H1 (cell line): ENCODE results near the gene MYD88. TPM values are rescaled to one million over a fixed set of nuclear protein-coding genes. Genes with fewer than 3 reads are reported as not detected.
A peak's percentile ranks its signal among the peaks of the same experiment; 100 is the strongest.

Experiments
- CTCF ChIA-PET: fragments of 300-600 bp; sonication (Branson Sonifier 250); formaldehyde crosslinking; loops from one replicate; lab custom pipeline; 2021; ENCODE audit not compliant: partially characterized antibody; lab: Charles Lee
- POLR2A ChIA-PET: fragments of 300-600 bp; sonication (Branson Sonifier 250); formaldehyde crosslinking; loops from one replicate; lab custom pipeline; 2021; ENCODE audit warnings: inconsistent platforms; ENCODE audit not compliant: partially characterized antibody; lab: Charles Lee
- DNase-seq, 2 experiments: peaks; one replicate each; pipeline versions ENCODE4 v3.0.0 to v3.0.0-alpha.2; 2010 to 2022; ENCODE audit warnings: low spot score in 2 of 2, low read depth in 1 of 2, mixed read lengths in 1 of 2
- FAIRE-seq: peaks from 2 replicates; lab custom pipeline; 2011; peaks lifted over from hg19 to GRCh38; lab: Jason Lieb, UNC
- H2AFZ ChIP-seq: 2 replicates; pipeline ENCODE4 v1.8.1; 2012; ENCODE audit warnings: low read length, inconsistent platforms
- H2AK5ac ChIP-seq: 2 replicates; pipeline ENCODE4 v1.6.1; 2013; ENCODE audit warnings: low read depth, low read length
- H2BK120ac ChIP-seq: replicated peaks from 2 replicates; pipeline ENCODE3; 2013; ENCODE audit warnings: low read depth, low read length, inconsistent platforms
- H2BK12ac ChIP-seq: 2 replicates; pipeline ENCODE4 v1.6.1; 2013; ENCODE audit warnings: low read depth, low read length
- H2BK15ac ChIP-seq: 2 replicates; pipeline ENCODE4 v1.6.1; 2013; ENCODE audit warnings: low read length
- H2BK20ac ChIP-seq: 2 replicates; pipeline ENCODE4 v1.6.1; 2013; ENCODE audit warnings: low read length
- H2BK5ac ChIP-seq: 2 replicates; pipeline ENCODE4 v1.6.1; 2013; ENCODE audit warnings: low read depth, low read length
- H3K14ac ChIP-seq: 2 replicates; pipeline ENCODE4 v1.6.1; 2013; ENCODE audit warnings: inconsistent platforms; ENCODE audit not compliant: insufficient read length
- H3K18ac ChIP-seq: 2 replicates; pipeline ENCODE4 v1.6.1; 2013; ENCODE audit warnings: low read length; ENCODE audit errors: extremely low read depth
- H3K23ac ChIP-seq: 2 replicates; pipeline ENCODE4 v1.6.1; 2013; ENCODE audit warnings: inconsistent platforms; ENCODE audit not compliant: insufficient read length
- H3K23me2 ChIP-seq: 2 replicates; pipeline ENCODE4 v1.6.1; 2013; ENCODE audit warnings: low read depth, low read length
- H3K27ac ChIP-seq: 2 replicates; pipeline ENCODE4 v1.6.1; 2011; ENCODE audit warnings: low read depth, low read length, inconsistent platforms
- H3K27me3 ChIP-seq, 4 experiments: replicated peaks in 1 of 4; 1 replicate in 1 of 4; 2 replicates in 3 of 4; pipeline versions ENCODE4 v1.6.1 to v1.8.1; 2011 to 2013; ENCODE audit warnings: low read length in 3 of 4, mild to moderate bottlenecking in 3 of 4, inconsistent platforms in 2 of 4, mixed read lengths in 2 of 4, moderate library complexity in 1 of 4; ENCODE audit not compliant: control insufficient read depth in 3 of 4, insufficient read depth in 3 of 4; ENCODE audit errors: extremely low read depth in 1 of 4
- H3K36me3 ChIP-seq, 4 experiments: 2 replicates each; pipeline versions ENCODE4 v1.6.1 to v1.8.1; 2011 to 2013; ENCODE audit warnings: mild to moderate bottlenecking in 4 of 4, low read length in 3 of 4, moderate library complexity in 2 of 4, control low read depth in 1 of 4, inconsistent platforms in 1 of 4; ENCODE audit not compliant: insufficient read depth in 4 of 4, control insufficient read depth in 2 of 4
- H3K4ac ChIP-seq: replicated peaks from 2 replicates; pipeline ENCODE3; 2013; ENCODE audit warnings: low read length, low read depth, mixed read lengths, inconsistent platforms; ENCODE audit not compliant: insufficient read length
- H3K4me1 ChIP-seq, 4 experiments: replicated peaks in 1 of 4; 1 replicate in 1 of 4; 2 replicates in 3 of 4; pipeline versions ENCODE4 v1.6.1 to v1.8.1; 2011 to 2013; ENCODE audit warnings: low read length in 3 of 4, inconsistent platforms in 2 of 4, mixed read lengths in 1 of 4; ENCODE audit not compliant: insufficient read depth in 4 of 4, control insufficient read depth in 3 of 4
- H3K4me2 ChIP-seq, 2 experiments: 2 replicates each; pipeline versions ENCODE4 v1.6.1 to v1.8.1; 2011 to 2013; ENCODE audit warnings: low read depth in 2 of 2, low read length in 2 of 2, control low read depth in 1 of 2, inconsistent platforms in 1 of 2, mild to moderate bottlenecking in 1 of 2; ENCODE audit not compliant: insufficient read depth in 1 of 2
- H3K4me3 ChIP-seq, 4 experiments: fragments of 200-600, 300-600 bp in 1 of 4; sonication (generic), shearing (Covaris generic), sonication (Bioruptor Twin) in 1 of 4; 2 replicates each; pipeline versions ENCODE4 v1.5.1 to v1.8.1; 2011 to 2016; ENCODE audit warnings: low read length in 4 of 4, low read depth in 3 of 4, control low read depth in 2 of 4, inconsistent platforms in 2 of 4, mild to moderate bottlenecking in 2 of 4, mixed read lengths in 1 of 4, moderate library complexity in 1 of 4; ENCODE audit not compliant: insufficient read depth in 2 of 4; ENCODE audit errors: extremely low read depth in 1 of 4
- H3K56ac ChIP-seq: replicated peaks from 2 replicates; pipeline ENCODE3; 2013; ENCODE audit warnings: low read depth, mild to moderate bottlenecking, mixed read lengths, low read length, inconsistent platforms; ENCODE audit not compliant: insufficient read length
- H3K79me1 ChIP-seq: 2 replicates; pipeline ENCODE4 v1.6.1; 2013; ENCODE audit warnings: low read depth, low read length, control low read depth
- H3K79me2 ChIP-seq, 2 experiments: 2 replicates each; pipeline versions ENCODE4 v1.6.1 to v1.8.1; 2012 to 2013; ENCODE audit warnings: low read length in 2 of 2, mild to moderate bottlenecking in 2 of 2, inconsistent platforms in 1 of 2; ENCODE audit not compliant: insufficient read depth in 2 of 2, control insufficient read depth in 1 of 2
- H3K9ac ChIP-seq, 4 experiments: replicated peaks in 1 of 4; 1 replicate in 1 of 4; 2 replicates in 3 of 4; pipeline versions ENCODE4 v1.6.1 to v1.8.1; 2011 to 2013; ENCODE audit warnings: low read depth in 3 of 4, low read length in 3 of 4, control low read depth in 2 of 4, mild to moderate bottlenecking in 2 of 4, moderate library complexity in 2 of 4, inconsistent platforms in 1 of 4; ENCODE audit errors: extremely low read depth in 1 of 4
- H3K9me3 ChIP-seq, 2 experiments: 2 replicates each; pipeline versions ENCODE4 v1.6.1 to v1.8.1; 2012 to 2013; ENCODE audit warnings: mild to moderate bottlenecking in 2 of 2, moderate library complexity in 2 of 2, control low read depth in 1 of 2, inconsistent platforms in 1 of 2, low read depth in 1 of 2, low read length in 1 of 2, mixed read lengths in 1 of 2; ENCODE audit not compliant: insufficient read depth in 2 of 2
- H4K20me1 ChIP-seq, 2 experiments: replicated peaks in 1 of 2; 2 replicates each; pipeline versions ENCODE3 to v1.8.1; 2011 to 2013; ENCODE audit warnings: inconsistent platforms in 2 of 2, low read length in 2 of 2, mild to moderate bottlenecking in 1 of 2; ENCODE audit not compliant: insufficient read depth in 2 of 2, control insufficient read depth in 1 of 2
- H4K5ac ChIP-seq: 2 replicates; pipeline ENCODE4 v1.6.1; 2013; ENCODE audit warnings: low read length, low read depth, mixed read lengths, inconsistent platforms; ENCODE audit not compliant: insufficient read length
- H4K8ac ChIP-seq: 2 replicates; pipeline ENCODE4 v1.8.0; 2013; ENCODE audit warnings: mild to moderate bottlenecking, moderate library complexity, low read length, inconsistent platforms; ENCODE audit not compliant: insufficient read depth; ENCODE audit errors: extremely low read depth
- H4K91ac ChIP-seq: replicated peaks from 2 replicates; pipeline ENCODE3; 2013; ENCODE audit warnings: low read length, mixed read lengths, inconsistent platforms; ENCODE audit not compliant: insufficient read length
- CREB1 ChIP-seq: IDR thresholded peaks from 2 replicates; pipeline ENCODE4 v1.6.1; 2012; ENCODE audit warnings: inconsistent platforms
- KDM1A ChIP-seq: fragments of 200-600, 300-600 bp; sonication (generic); IDR thresholded peaks from 2 replicates; pipeline ENCODE4 v1.7.1; 2016; ENCODE audit warnings: mild to moderate bottlenecking, low read length, borderline replicate concordance
- POLR2A ChIP-seq, 2 experiments: IDR thresholded peaks; 1 replicate in 1 of 2; 2 replicates in 1 of 2; pipeline ENCODE4 v1.6.1; 2011; ENCODE audit warnings: low read depth in 2 of 2, low read length in 2 of 2, mild to moderate bottlenecking in 2 of 2; ENCODE audit errors: control extremely low read depth in 1 of 2
- POLR2AphosphoS5 ChIP-seq: IDR thresholded peaks from 2 replicates; pipeline ENCODE4 v1.6.1; 2011; ENCODE audit warnings: low read depth, low read length
- SIN3A ChIP-seq, 2 experiments: IDR thresholded peaks in 1 of 2; conservative IDR thresholded peaks in 1 of 2; 2 replicates each; pipeline ENCODE4 v1.6.1; 2011 to 2012; ENCODE audit warnings: low read length in 2 of 2, improper control_type of control experiment in 1 of 2, low read depth in 1 of 2, mild to moderate bottlenecking in 1 of 2
- SP2 ChIP-seq: IDR thresholded peaks from 2 replicates; pipeline ENCODE4 v1.6.1; 2012; ENCODE audit warnings: mild to moderate bottlenecking, low read length, inconsistent platforms
- TAF1 ChIP-seq: IDR thresholded peaks from 2 replicates; pipeline ENCODE4 v1.6.1; 2011; ENCODE audit warnings: mild to moderate bottlenecking, low read depth, low read length
- TEAD4 ChIP-seq: IDR thresholded peaks from 2 replicates; pipeline ENCODE4 v1.6.1; 2012; ENCODE audit warnings: low read depth, low read length, inconsistent platforms, mixed read lengths
- WGBS, 2 experiments: shearing (Covaris generic) in 1 of 2; methylation state at CpG; one replicate each; pipeline versions ENCODE4 v1.1.6 to v1.1.7; 2013 to 2015; ENCODE audit warnings: low lambda C conversion rate in 2 of 2, mixed read lengths in 2 of 2, inconsistent platforms in 1 of 2, low coverage in 1 of 2, missing lambda C conversion rate in 1 of 2; ENCODE audit not compliant: insufficient replicate concordance in 2 of 2, insufficient coverage in 1 of 2, insufficient read length in 1 of 2; ENCODE audit errors: extremely low coverage in 1 of 2, missing lambda C conversion rate in 1 of 2; 5-methylcytosine and 5-hydroxymethylcytosine counted together
- polyA plus RNA-seq, 7 experiments: library from polyadenylated mRNA; depleted of rRNA in 3 of 7; stranded (reverse) in 5 of 7; unstranded in 2 of 7; fragments of >200 nt in 5 of 7; fragments of 200-250 nt in 2 of 7; gene quantifications; 1 replicate in 5 of 7; 2 replicates in 1 of 7; 4 replicates in 1 of 7; pipeline versions ENCODE4 v1.2.1 to v1.2.3, GENCODE V29; 2011 to 2013; ENCODE audit warnings: missing spikeins in 2 of 7, mixed read lengths in 2 of 7
- total RNA-seq: library from RNA; stranded (reverse); fragmentation: NEBNext Ultra II Directional; extraction: Animal tissue kit (Norgen Biotek cat#: 25700); gene quantifications from 2 replicates; pipeline ENCODE4 v1.2.1, GENCODE V29; 2021
- TF ChIP-seq, protein P1 (sequence below): IDR thresholded peaks from 2 replicates; pipeline ENCODE4 v1.6.1; 2012; ENCODE audit warnings: inconsistent platforms
- TF ChIP-seq, protein P2 (sequence below), 3 experiments: IDR thresholded peaks; 1 replicate in 2 of 3; 2 replicates in 1 of 3; pipeline versions ENCODE4 v1.5.1 to v1.6.1; 2011; ENCODE audit warnings: low read length in 3 of 3, mild to moderate bottlenecking in 3 of 3, inconsistent platforms in 2 of 3, low read depth in 1 of 3, moderate library complexity in 1 of 3; ENCODE audit not compliant: insufficient read depth in 1 of 3; ENCODE audit errors: control extremely low read depth in 1 of 3

Gene MYD88
- total and polyA plus RNA-seq, 2 of the 8 experiments (the other 6 are each of a cell fraction or from before 2014, with no cell fraction given): 22.1 to 22.5 TPM

DNA sequence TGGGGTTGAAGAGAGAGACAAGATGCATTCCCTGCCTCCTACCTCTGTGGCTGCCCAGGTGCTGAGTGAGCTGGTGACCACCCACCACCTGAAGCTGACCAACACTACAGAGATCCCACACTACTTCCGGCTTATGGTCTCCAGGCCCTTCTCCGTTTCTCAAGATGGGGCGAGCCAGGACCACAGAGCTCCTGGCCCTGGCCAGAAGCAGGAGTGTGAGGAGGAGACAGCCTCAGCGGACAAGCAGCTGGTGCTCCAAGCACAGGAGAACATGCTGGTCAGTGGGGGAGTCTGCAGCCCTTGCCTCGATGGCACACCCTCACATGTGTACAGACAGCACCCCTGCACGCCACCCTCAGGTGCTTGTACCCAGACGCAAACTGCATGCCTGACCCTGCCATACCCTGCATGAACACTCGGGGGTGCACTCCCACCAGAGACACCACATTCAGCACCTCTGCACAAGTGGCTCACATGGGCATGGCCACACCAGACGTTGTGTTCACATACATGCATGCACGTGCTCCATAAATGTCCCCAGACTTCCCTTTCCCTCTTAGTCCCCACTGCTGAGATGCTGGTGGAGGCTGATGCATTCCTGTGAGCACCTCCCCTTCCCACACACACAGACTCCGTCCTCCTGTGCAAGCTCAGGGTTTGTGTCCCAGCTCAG, 20.6 kb upstream of the MYD88 start:
- Histone ChIP-seq H3K4me3 (no peak overlapping the region), H3K4ac (no peak overlapping the region), H3K56ac (no peak overlapping the region), H2BK12ac (no peak overlapping the region; the same call in 1 of the 2 replicates), H2AK5ac (no peak overlapping the region), H4K20me1 (peaks cover 0 to 8% of the 10 kb centered on the region in 2 experiments), H3K36me3 (peaks cover 0 to 11% (median 7%) of the 10 kb centered on the region in 4 experiments; a peak in 5 of 8 replicates), H2BK5ac (no peak overlapping the region), H3K79me1 (no peaks in the 10 kb centered on the region), H3K9ac (no peak overlapping the region), H2BK15ac (no peak overlapping the region), H3K23me2 (no peaks in the 10 kb centered on the region), H4K91ac (no peak overlapping the region), H3K4me1 (no peaks in the 10 kb centered on the region), H3K4me2 (no peak overlapping the region), H3K14ac (no peak overlapping the region), H4K8ac (no peak overlapping the region), H3K79me2 (no peaks in the 10 kb centered on the region), H3K27me3 (no peaks in the 10 kb centered on the region), H3K9me3 (no peaks in the 10 kb centered on the region; a peak in 1 of 4 replicates), H4K5ac (no peak overlapping the region), H3K18ac (no peak overlapping the region), H2AFZ (no peak overlapping the region), H3K23ac (no peak overlapping the region), H2BK20ac (no peak overlapping the region), H3K27ac (no peak overlapping the region), H2BK120ac (no peak overlapping the region)
- 66% methylated on average over 11 of the region's 11 CpGs; no CpG with 5 or more reads in 1 of the 2 experiments for WGBS, 2 experiments
- ChIA-PET CTCF (interaction anchor here (0.6 to 8.8 kb wide), 41 partner anchors 10 to 538 kb away, joined by 3 to 105 read pairs (median 4); partner anchors contain the start of genes ACAA1 and SLC22A14), POLR2A (interaction anchor here (1.3 to 4.2 kb wide), 3 partner anchors 9 to 48 kb away, joined by 4 to 20 read pairs (median 14); no protein-coding TSS in a partner anchor)
- FAIRE-seq (no peak), DNase-seq (peak in 1 of 2 experiments; percentile 87)
- TF ChIP-seq, protein P1, sequence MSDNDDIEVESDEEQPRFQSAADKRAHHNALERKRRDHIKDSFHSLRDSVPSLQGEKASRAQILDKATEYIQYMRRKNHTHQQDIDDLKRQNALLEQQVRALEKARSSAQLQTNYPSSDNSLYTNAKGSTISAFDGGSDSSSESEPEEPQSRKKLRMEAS: peak; percentile 43
- TF ChIP-seq POLR2AphosphoS5 (peak; percentile 55; the same call in 1 of the 2 replicates), POLR2A (IDR thresholded peaks at IDR 0.05; ENCODE audit: control extremely low read depth in 1 of 2, low read depth in 2 of 2, low read length in 2 of 2) (no peak; a peak in 1 of 3 replicates), KDM1A (no peak), TAF1 (no peak), SP2 (no peak), TEAD4 (peak; percentile 54; the same call in 1 of the 2 replicates), CREB1 (peak; percentile 27; the same call in 1 of the 2 replicates), SIN3A (conservative IDR thresholded peaks at IDR 0.05 in 1 of 2, IDR thresholded peaks at IDR 0.05 in 1 of 2; ENCODE audit: low read depth in 1 of 2, low read length in 2 of 2) (no peak)
- TF ChIP-seq, protein P2, sequence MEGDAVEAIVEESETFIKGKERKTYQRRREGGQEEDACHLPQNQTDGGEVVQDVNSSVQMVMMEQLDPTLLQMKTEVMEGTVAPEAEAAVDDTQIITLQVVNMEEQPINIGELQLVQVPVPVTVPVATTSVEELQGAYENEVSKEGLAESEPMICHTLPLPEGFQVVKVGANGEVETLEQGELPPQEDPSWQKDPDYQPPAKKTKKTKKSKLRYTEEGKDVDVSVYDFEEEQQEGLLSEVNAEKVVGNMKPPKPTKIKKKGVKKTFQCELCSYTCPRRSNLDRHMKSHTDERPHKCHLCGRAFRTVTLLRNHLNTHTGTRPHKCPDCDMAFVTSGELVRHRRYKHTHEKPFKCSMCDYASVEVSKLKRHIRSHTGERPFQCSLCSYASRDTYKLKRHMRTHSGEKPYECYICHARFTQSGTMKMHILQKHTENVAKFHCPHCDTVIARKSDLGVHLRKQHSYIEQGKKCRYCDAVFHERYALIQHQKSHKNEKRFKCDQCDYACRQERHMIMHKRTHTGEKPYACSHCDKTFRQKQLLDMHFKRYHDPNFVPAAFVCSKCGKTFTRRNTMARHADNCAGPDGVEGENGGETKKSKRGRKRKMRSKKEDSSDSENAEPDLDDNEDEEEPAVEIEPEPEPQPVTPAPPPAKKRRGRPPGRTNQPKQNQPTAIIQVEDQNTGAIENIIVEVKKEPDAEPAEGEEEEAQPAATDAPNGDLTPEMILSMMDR (IDR thresholded peaks at IDR 0.05; ENCODE audit: control extremely low read depth in 1 of 3, insufficient read depth in 1 of 3, low read depth in 1 of 3, low read length in 3 of 3): peak in 2 of 3 experiments; percentile 83 to 96; a peak in 3 of 4 replicates
